ENCODE data around the gene KCNF1. TPM values are rescaled to one million over a fixed set of nuclear protein-coding genes. Genes with fewer than 3 reads are reported as not detected.

KCNF1 gene
- total and polyA plus RNA-seq, 10 of the 15 experiments (the other 5 are each of a cell fraction or from before 2014, with no cell fraction given): not detected

- CTCF ChIA-PET: interaction anchor here (1.1 kb wide), 1 partner anchor 28 kb away, joined by 3 read pairs; no protein-coding TSS in a partner anchor
- Histone ChIP-seq H3K79me2 (ENCODE audit: control insufficient read depth, insufficient read depth, low read length) (no peaks in the 10 kb centered on the region), H3K27me3 (replicated peaks in 1 of 2; ENCODE audit: control insufficient read depth in 2 of 2, insufficient read depth in 2 of 2, low read length in 1 of 2) (no peaks in the 10 kb centered on the region; a peak in 2 of 4 replicates), H3K4me2 (ENCODE audit: control insufficient read depth, insufficient read depth) (no peak overlapping the region), H3K27ac (ENCODE audit: control insufficient read depth, insufficient read depth) (no peak overlapping the region), H3K4me3 (no peak overlapping the region), H3K36me3 (ENCODE audit: control insufficient read depth in 2 of 2, insufficient read depth in 2 of 2, low read length in 1 of 2) (no peaks in the 10 kb centered on the region), H3K9me3 (replicated peaks; ENCODE audit: control insufficient read depth, insufficient read depth, low read length) (no peaks in the 10 kb centered on the region; the same call in 2 of the 3 replicates), H3K4me1 (ENCODE audit: control insufficient read depth, insufficient read depth, low read length) (no peaks in the 10 kb centered on the region), H3K9ac (ENCODE audit: control insufficient read depth, insufficient read depth, low read length) (no peak overlapping the region), H2AFZ (ENCODE audit: control insufficient read depth, low read depth, low read length) (no peak overlapping the region), H4K20me1 (ENCODE audit: control insufficient read depth, insufficient read depth) (no peaks in the 10 kb centered on the region)
- FAIRE-seq: no peak
- intact Hi-C loops (cut with micrococcal nuclease; ENCODE audit: unreplicated experiment) (no loop called here), in situ Hi-C loops (cut with MboI) (no loop called here)
- no TSS peak for BruUV-seq (replicated peaks)
- POLR2A ChIA-PET: no interaction called here
- no peak for DNase-seq (ENCODE audit: low read depth, low spot score)
- SMC1A ChIA-PET (ENCODE audit: uncharacterized antibody, unreplicated experiment): no interaction called here
- 0% methylated on average over 3 of the region's 3 CpGs for WGBS (ENCODE audit: insufficient coverage, insufficient replicate concordance, low lambda C conversion rate, missing lambda C conversion rate)
- RAD21 ChIA-PET (ENCODE audit: unreplicated experiment): no interaction called here
- no peak for ATAC-seq
- no peak for TF ChIP-seq ASH2L (IDR thresholded peaks at IDR 0.05; ENCODE audit: borderline replicate concordance, low read depth)
- TF ChIP-seq, protein P1, sequence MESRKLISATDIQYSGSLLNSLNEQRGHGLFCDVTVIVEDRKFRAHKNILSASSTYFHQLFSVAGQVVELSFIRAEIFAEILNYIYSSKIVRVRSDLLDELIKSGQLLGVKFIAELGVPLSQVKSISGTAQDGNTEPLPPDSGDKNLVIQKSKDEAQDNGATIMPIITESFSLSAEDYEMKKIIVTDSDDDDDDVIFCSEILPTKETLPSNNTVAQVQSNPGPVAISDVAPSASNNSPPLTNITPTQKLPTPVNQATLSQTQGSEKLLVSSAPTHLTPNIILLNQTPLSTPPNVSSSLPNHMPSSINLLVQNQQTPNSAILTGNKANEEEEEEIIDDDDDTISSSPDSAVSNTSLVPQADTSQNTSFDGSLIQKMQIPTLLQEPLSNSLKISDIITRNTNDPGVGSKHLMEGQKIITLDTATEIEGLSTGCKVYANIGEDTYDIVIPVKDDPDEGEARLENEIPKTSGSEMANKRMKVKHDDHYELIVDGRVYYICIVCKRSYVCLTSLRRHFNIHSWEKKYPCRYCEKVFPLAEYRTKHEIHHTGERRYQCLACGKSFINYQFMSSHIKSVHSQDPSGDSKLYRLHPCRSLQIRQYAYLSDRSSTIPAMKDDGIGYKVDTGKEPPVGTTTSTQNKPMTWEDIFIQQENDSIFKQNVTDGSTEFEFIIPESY (IDR thresholded peaks at IDR 0.05): no peak
- TF ChIP-seq ZSCAN29 (IDR thresholded peaks at IDR 0.05): no peak
- no peak for TF ChIP-seq ESRRA (IDR thresholded peaks at IDR 0.05; ENCODE audit: low read length)
- no peak for TF ChIP-seq SIX5 (IDR thresholded peaks at IDR 0.05; ENCODE audit: low read depth, low read length, severe bottlenecking)
- no peak for TF ChIP-seq ZNF274 (IDR thresholded peaks at IDR 0.05; ENCODE audit: insufficient read depth, insufficient read length)
- TF ChIP-seq TCF3 (IDR thresholded peaks at IDR 0.05; ENCODE audit: borderline replicate concordance, insufficient read depth, low read depth, low read length): no peak
- TF ChIP-seq, protein P2, sequence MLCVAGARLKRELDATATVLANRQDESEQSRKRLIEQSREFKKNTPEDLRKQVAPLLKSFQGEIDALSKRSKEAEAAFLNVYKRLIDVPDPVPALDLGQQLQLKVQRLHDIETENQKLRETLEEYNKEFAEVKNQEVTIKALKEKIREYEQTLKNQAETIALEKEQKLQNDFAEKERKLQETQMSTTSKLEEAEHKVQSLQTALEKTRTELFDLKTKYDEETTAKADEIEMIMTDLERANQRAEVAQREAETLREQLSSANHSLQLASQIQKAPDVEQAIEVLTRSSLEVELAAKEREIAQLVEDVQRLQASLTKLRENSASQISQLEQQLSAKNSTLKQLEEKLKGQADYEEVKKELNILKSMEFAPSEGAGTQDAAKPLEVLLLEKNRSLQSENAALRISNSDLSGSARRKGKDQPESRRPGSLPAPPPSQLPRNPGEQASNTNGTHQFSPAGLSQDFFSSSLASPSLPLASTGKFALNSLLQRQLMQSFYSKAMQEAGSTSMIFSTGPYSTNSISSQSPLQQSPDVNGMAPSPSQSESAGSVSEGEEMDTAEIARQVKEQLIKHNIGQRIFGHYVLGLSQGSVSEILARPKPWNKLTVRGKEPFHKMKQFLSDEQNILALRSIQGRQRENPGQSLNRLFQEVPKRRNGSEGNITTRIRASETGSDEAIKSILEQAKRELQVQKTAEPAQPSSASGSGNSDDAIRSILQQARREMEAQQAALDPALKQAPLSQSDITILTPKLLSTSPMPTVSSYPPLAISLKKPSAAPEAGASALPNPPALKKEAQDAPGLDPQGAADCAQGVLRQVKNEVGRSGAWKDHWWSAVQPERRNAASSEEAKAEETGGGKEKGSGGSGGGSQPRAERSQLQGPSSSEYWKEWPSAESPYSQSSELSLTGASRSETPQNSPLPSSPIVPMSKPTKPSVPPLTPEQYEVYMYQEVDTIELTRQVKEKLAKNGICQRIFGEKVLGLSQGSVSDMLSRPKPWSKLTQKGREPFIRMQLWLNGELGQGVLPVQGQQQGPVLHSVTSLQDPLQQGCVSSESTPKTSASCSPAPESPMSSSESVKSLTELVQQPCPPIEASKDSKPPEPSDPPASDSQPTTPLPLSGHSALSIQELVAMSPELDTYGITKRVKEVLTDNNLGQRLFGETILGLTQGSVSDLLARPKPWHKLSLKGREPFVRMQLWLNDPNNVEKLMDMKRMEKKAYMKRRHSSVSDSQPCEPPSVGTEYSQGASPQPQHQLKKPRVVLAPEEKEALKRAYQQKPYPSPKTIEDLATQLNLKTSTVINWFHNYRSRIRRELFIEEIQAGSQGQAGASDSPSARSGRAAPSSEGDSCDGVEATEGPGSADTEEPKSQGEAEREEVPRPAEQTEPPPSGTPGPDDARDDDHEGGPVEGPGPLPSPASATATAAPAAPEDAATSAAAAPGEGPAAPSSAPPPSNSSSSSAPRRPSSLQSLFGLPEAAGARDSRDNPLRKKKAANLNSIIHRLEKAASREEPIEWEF (IDR thresholded peaks at IDR 0.05; ENCODE audit: insufficient replicate concordance, low read depth, low read length): no peak
- TF ChIP-seq, protein P3, sequence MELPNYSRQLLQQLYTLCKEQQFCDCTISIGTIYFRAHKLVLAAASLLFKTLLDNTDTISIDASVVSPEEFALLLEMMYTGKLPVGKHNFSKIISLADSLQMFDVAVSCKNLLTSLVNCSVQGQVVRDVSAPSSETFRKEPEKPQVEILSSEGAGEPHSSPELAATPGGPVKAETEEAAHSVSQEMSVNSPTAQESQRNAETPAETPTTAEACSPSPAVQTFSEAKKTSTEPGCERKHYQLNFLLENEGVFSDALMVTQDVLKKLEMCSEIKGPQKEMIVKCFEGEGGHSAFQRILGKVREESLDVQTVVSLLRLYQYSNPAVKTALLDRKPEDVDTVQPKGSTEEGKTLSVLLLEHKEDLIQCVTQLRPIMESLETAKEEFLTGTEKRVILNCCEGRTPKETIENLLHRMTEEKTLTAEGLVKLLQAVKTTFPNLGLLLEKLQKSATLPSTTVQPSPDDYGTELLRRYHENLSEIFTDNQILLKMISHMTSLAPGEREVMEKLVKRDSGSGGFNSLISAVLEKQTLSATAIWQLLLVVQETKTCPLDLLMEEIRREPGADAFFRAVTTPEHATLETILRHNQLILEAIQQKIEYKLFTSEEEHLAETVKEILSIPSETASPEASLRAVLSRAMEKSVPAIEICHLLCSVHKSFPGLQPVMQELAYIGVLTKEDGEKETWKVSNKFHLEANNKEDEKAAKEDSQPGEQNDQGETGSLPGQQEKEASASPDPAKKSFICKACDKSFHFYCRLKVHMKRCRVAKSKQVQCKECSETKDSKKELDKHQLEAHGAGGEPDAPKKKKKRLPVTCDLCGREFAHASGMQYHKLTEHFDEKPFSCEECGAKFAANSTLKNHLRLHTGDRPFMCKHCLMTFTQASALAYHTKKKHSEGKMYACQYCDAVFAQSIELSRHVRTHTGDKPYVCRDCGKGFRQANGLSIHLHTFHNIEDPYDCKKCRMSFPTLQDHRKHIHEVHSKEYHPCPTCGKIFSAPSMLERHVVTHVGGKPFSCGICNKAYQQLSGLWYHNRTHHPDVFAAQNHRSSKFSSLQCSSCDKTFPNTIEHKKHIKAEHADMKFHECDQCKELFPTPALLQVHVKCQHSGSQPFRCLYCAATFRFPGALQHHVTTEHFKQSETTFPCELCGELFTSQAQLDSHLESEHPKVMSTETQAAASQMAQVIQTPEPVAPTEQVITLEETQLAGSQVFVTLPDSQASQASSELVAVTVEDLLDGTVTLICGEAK (IDR thresholded peaks at IDR 0.05; ENCODE audit: borderline replicate concordance): no peak
- TF ChIP-seq SUZ12 (IDR thresholded peaks at IDR 0.05; ENCODE audit: unreplicated experiment): no peak
- no peak for TF ChIP-seq NBN (IDR thresholded peaks at IDR 0.05)
- TF ChIP-seq ZNF622 (IDR thresholded peaks at IDR 0.05): no peak
- TF ChIP-seq RCOR1 (conservative IDR thresholded peaks at IDR 0.05; ENCODE audit: low read depth, low read length): no peak
- TF ChIP-seq NFXL1 (IDR thresholded peaks at IDR 0.05; ENCODE audit: borderline replicate concordance): no peak
- no peak for TF ChIP-seq NR2C2 (IDR thresholded peaks at IDR 0.05; ENCODE audit: borderline replicate concordance, control insufficient read depth, insufficient read length, low read depth)
Observed at GRCh38 chr2:10957391-10957790, 45.7 kb downstream of the KCNF1 start.
